Endothelial cell of umbilical vein (primary cell): ENCODE measurements around the gene COMMD9. TPM values are rescaled to one million over a fixed set of nuclear protein-coding genes. Genes with fewer than 3 reads are reported as not detected.

ENCODE experiments used
- BruUV-seq: library from RNA; stranded (reverse); fragments of 400-500 nt; replicated peaks from 2 replicates; lab custom pipeline; 2021; lab: Mats Ljungman, UMichigan
- CTCF ChIA-PET: fragments of 300-600, 350-600 bp; sonication (Branson Sonifier 250); formaldehyde crosslinking; loops from one replicate; lab custom pipeline; 2021; ENCODE audit warnings: antibody characterized with exemption, inconsistent platforms; lab: Charles Lee
- POLR2A ChIA-PET: fragments of 300-600, 350-600 bp; sonication (Branson Sonifier 250); formaldehyde crosslinking; loops from one replicate; lab custom pipeline; 2021; ENCODE audit warnings: antibody characterized with exemption, inconsistent platforms; lab: Charles Lee
- DNase-seq: peaks from one replicate; pipeline ENCODE4 v3.0.0-alpha.2; 2011; ENCODE audit warnings: low read depth, low spot score
- FAIRE-seq: peaks from 2 replicates; lab custom pipeline; 2011; peaks lifted over from hg19 to GRCh38; lab: Jason Lieb, UNC
- H2AFZ ChIP-seq: 2 replicates; pipeline ENCODE4 v1.6.0; 2012; ENCODE audit warnings: low read depth, low read length, control low read depth, inconsistent platforms
- H3K27ac ChIP-seq: 2 replicates; pipeline ENCODE4 v1.5.1; 2011; ENCODE audit warnings: low read depth, mild to moderate bottlenecking, control low read depth, low read length, moderate library complexity; ENCODE audit not compliant: insufficient read depth
- H3K27me3 ChIP-seq, 2 experiments: 2 replicates each; pipeline versions ENCODE4 v1.6.0 to v1.6.1; 2011; ENCODE audit warnings: low read length in 2 of 2, mixed read lengths in 1 of 2; ENCODE audit not compliant: control insufficient read depth in 2 of 2, insufficient read depth in 2 of 2
- H3K36me3 ChIP-seq, 2 experiments: 2 replicates in 1 of 2; 3 replicates in 1 of 2; pipeline ENCODE4 v1.5.1; 2011; ENCODE audit warnings: low read length in 2 of 2, mild to moderate bottlenecking in 1 of 2, moderate library complexity in 1 of 2; ENCODE audit not compliant: control insufficient read depth in 2 of 2, insufficient read depth in 2 of 2; ENCODE audit errors: extremely low read depth in 1 of 2
- H3K4me1 ChIP-seq: 3 replicates; pipeline ENCODE4 v1.5.1; 2011; ENCODE audit warnings: mild to moderate bottlenecking, low read length; ENCODE audit not compliant: control insufficient read depth, insufficient read depth; ENCODE audit errors: extremely low read depth
- H3K4me2 ChIP-seq: 2 replicates; pipeline ENCODE4 v1.6.1; 2011; ENCODE audit warnings: low read length, control low read depth, mixed read lengths; ENCODE audit not compliant: insufficient read depth
- H3K4me3 ChIP-seq, 3 experiments: fragments of 200-600 bp in 1 of 3; sonication (generic), shearing (Covaris generic) in 1 of 3; replicated peaks in 1 of 3; 2 replicates each; pipeline ENCODE4 v1.5.1; 2011 to 2016; ENCODE audit warnings: control low read depth in 3 of 3, low read length in 3 of 3, mild to moderate bottlenecking in 2 of 3, inconsistent platforms in 1 of 3, low read depth in 1 of 3, moderate library complexity in 1 of 3; ENCODE audit not compliant: insufficient read depth in 1 of 3
- H3K79me2 ChIP-seq: 2 replicates; pipeline ENCODE4 v1.6.0; 2012; ENCODE audit warnings: low read length, inconsistent platforms; ENCODE audit not compliant: control insufficient read depth, insufficient read depth
- H3K9ac ChIP-seq: replicated peaks from 2 replicates; pipeline ENCODE3; 2011; ENCODE audit warnings: low read length, control low read depth; ENCODE audit not compliant: insufficient read depth; ENCODE audit errors: extremely low read depth
- H3K9me1 ChIP-seq: replicated peaks from 3 replicates; pipeline ENCODE4 v1.6.0; 2011; ENCODE audit warnings: mild to moderate bottlenecking, low read length; ENCODE audit not compliant: control insufficient read depth, insufficient read depth; ENCODE audit errors: extremely low read depth
- H3K9me3 ChIP-seq: replicated peaks from 2 replicates; pipeline ENCODE4 v1.5.1; 2012; ENCODE audit warnings: low read length, inconsistent platforms; ENCODE audit not compliant: control insufficient read depth, insufficient read depth
- H4K20me1 ChIP-seq: replicated peaks from 2 replicates; pipeline ENCODE3; 2011; ENCODE audit warnings: mild to moderate bottlenecking, low read length; ENCODE audit not compliant: control insufficient read depth, insufficient read depth; ENCODE audit errors: extremely low read depth
- FOS ChIP-seq: IDR thresholded peaks from 2 replicates; pipeline ENCODE4 v1.6.1; 2011; ENCODE audit warnings: mild to moderate bottlenecking, low read length, moderate library complexity, borderline replicate concordance; ENCODE audit not compliant: insufficient read depth
- GATA2 ChIP-seq: IDR thresholded peaks from 2 replicates; pipeline ENCODE4 v1.7.0; 2011; ENCODE audit warnings: low read depth, mild to moderate bottlenecking, moderate library complexity, mixed read lengths, low read length; ENCODE audit not compliant: insufficient read length, insufficient read depth
- JUN ChIP-seq: IDR thresholded peaks from 2 replicates; pipeline ENCODE4 v1.6.1; 2011; ENCODE audit warnings: borderline replicate concordance, low read depth; ENCODE audit not compliant: insufficient read length, insufficient read depth
- POLR2AphosphoS5 ChIP-seq: IDR thresholded peaks from 2 replicates; pipeline ENCODE4 v1.6.1; 2012; ENCODE audit warnings: low read depth, mild to moderate bottlenecking, control low read depth, low read length, moderate library complexity; ENCODE audit not compliant: insufficient read depth
- dilution Hi-C: fragments of 300-500 bp; cut with MboI; formaldehyde crosslinking; loops from one replicate; pipeline ENCODE4 v1.15.0; 2019; ENCODE audit warnings: low sequenced_read_pairs; ENCODE audit not compliant: extremely low pct_ligation_motif_present
- intact Hi-C: fragments of 100-400 bp; cut with micrococcal nuclease; formaldehyde crosslinking; loops from one replicate; pipeline ENCODE4 v1.10.0; 2022
- polyA plus RNA-seq, 4 experiments: library from polyadenylated mRNA; depleted of rRNA in 3 of 4; stranded (reverse) in 3 of 4; unstranded in 1 of 4; fragments of >200 nt; gene quantifications; 2 replicates each; pipeline versions ENCODE4 v1.2.1 to v1.2.3, GENCODE V29; 2011 to 2012; ENCODE audit warnings: missing spikeins in 1 of 4
- total RNA-seq: library from RNA; stranded (reverse); gene quantifications from 2 replicates; pipeline ENCODE4 v1.2.3, GENCODE V29; 2021
- TF ChIP-seq, protein P1 (sequence below), 2 donors: IDR thresholded peaks; 1 replicate in 1 of 2; 2 replicates in 1 of 2; pipeline ENCODE4 v1.5.1; 2011; ENCODE audit warnings: low read length in 2 of 2, mild to moderate bottlenecking in 2 of 2, moderate library complexity in 2 of 2, control low read depth in 1 of 2, inconsistent platforms in 1 of 2, low read depth in 1 of 2; ENCODE audit not compliant: insufficient read depth in 1 of 2; ENCODE audit errors: extremely low read depth in 1 of 2

COMMD9 gene
- total and polyA plus RNA-seq, 2 donors (not counting 3 experiments of a cell fraction or from before 2014, with no cell fraction given) = 65.1 to 78.9 TPM

- no peak overlapping the region for H3K27ac ChIP-seq
- BruUV-seq = no TSS peak
- TF ChIP-seq, protein P1, sequence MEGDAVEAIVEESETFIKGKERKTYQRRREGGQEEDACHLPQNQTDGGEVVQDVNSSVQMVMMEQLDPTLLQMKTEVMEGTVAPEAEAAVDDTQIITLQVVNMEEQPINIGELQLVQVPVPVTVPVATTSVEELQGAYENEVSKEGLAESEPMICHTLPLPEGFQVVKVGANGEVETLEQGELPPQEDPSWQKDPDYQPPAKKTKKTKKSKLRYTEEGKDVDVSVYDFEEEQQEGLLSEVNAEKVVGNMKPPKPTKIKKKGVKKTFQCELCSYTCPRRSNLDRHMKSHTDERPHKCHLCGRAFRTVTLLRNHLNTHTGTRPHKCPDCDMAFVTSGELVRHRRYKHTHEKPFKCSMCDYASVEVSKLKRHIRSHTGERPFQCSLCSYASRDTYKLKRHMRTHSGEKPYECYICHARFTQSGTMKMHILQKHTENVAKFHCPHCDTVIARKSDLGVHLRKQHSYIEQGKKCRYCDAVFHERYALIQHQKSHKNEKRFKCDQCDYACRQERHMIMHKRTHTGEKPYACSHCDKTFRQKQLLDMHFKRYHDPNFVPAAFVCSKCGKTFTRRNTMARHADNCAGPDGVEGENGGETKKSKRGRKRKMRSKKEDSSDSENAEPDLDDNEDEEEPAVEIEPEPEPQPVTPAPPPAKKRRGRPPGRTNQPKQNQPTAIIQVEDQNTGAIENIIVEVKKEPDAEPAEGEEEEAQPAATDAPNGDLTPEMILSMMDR (IDR thresholded peaks at IDR 0.05; ENCODE audit: extremely low read depth in 1 of 2, insufficient read depth in 1 of 2, low read depth in 1 of 2, low read length in 2 of 2) = peak in 1 of 2 donors; percentile 5
- TF ChIP-seq POLR2AphosphoS5 (no peak), GATA2 (peak; percentile 73), JUN (no peak), FOS (no peak)
- H3K9me1 ChIP-seq = no peaks in the 10 kb centered on the region
- no peaks in the 10 kb centered on the region for H3K79me2 ChIP-seq
- intact Hi-C loops = no loop called here
- FAIRE-seq (no peak), DNase-seq (no peak)
- no peaks in the 10 kb centered on the region for H4K20me1 ChIP-seq
- no peak overlapping the region for H3K9ac ChIP-seq
- peaks cover 3% of the 10 kb centered on the region for H3K4me1 ChIP-seq
- CTCF ChIA-PET = interaction anchor here (1.4 to 4.2 kb wide), 4 partner anchors 10 to 656 kb away, joined by 3 to 24 read pairs (median 6); no protein-coding TSS in a partner anchor
- no peak overlapping the region for H3K4me2 ChIP-seq
- no peak overlapping the region for H3K4me3 ChIP-seq
- POLR2A ChIA-PET = no interaction called here
- H3K9me3 ChIP-seq = no peaks in the 10 kb centered on the region
- H3K36me3 ChIP-seq = peaks cover 4 to 7% of the 10 kb centered on the region in 2 experiments
- H2AFZ ChIP-seq = no peak overlapping the region
- no peaks in the 10 kb centered on the region for H3K27me3 ChIP-seq
- dilution Hi-C loops = loop anchor here (25.0 kb wide), 2 partner anchors 460 to 660 kb away; partner anchors contain the start of gene FJX1
These were observed 17.3 kb downstream of the COMMD9 start for GRCh38 chr11:36271794-36272407.
